Activated CD4-positive, alpha-beta T cell treated with anti-CD3 and anti-CD28 coated beads for 48 hours (primary cell): ENCODE measurements around the gene REV3L.
A peak's percentile ranks its signal among the peaks of the same experiment; 100 is the strongest.
"Not testable (repeated sequence)": the region's sequence is repeated elsewhere in the genome, so short reads cannot be mapped to it uniquely, and the experiment has no call there.

ENCODE experiments used
- DNase-seq: peaks from one replicate; pipeline ENCODE4 v3.0.0-alpha.2; 2020

The REV3L gene

DNA sequence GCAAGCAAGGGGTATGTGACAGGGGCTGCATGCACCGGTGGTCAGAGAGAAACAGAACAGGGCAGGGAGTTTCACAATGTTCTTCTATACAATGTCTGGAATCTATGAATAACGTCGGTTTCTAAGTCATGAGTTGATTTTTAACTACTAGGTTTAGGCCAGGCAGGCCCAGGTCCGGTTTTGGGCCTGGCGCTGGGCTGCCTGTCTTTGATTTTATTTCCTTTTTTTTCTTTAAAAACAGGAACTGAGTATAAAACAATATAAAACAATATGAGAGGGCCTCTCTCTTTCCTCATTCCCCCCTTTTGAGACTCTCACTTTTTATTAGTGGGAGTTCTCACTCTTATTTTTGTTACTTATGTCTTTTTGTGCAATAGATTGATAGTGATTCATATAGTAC, 198.7 kb downstream of the REV3L start:
- not testable (repeated sequence) for DNase-seq

DNA sequence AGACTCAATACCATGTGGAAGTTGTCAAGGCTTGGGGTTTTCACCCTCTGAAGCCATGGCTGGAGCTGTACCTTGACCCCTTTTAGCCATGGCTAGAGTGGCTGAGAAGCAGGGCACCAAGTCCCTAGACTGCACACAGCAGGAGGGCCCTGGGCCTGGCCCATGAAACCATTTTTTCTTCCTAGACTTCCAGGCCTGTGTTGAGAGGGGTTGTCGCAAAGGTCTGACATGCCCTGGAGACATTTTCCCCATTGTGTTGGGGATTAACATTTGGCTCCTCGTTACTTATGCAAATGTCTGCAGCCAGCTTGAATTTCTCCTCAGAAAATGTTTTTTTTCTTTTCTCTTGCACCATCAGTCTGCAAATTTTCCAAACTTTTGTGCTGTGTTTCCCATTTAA, 199.3 kb downstream of the REV3L start:
- no peak for DNase-seq

DNA sequence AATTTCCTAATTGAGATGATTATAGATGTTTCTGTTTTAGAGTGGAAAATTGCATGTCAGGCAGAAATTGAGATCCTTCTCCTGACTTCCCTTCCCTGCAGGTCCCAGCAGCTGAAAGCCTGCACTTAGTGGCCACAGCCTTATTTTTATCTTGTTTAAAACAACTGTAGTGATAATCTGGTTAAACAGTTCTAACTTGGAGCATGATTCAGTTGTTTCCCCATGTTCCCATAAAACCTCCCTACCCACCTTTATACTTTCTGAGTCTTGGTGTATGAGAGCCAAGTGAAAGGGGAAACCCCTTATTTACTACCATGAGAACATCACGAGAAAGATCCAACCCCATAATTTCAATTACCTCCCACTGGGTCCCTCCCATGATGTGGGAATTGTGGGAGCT, 200.5 kb downstream of the REV3L start:
- no peak for DNase-seq

DNA sequence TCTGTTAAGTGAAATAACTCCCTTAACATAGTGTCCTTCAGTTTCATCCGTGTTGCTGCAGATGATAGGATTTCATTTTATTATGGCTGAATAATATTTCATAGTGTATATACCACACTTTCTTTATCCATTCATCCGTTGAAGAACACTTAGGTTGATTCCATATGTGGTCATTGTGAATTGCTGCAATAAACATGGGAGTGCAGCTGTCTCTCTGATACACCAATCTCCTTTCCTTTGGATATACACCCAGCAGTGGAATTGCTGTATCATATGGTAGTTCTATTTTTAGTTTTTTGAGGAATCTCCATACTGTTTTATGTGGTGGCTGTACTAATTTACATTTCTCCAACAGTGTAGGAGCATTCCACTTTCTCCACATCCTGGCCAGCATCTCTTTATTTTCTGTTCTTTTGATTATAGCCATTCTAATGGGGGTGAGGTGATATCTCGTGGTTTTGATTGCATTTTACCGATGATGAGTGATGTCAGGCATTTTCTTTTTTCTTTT, 202.5 kb downstream of the REV3L start:
- DNase-seq = no peak

DNA sequence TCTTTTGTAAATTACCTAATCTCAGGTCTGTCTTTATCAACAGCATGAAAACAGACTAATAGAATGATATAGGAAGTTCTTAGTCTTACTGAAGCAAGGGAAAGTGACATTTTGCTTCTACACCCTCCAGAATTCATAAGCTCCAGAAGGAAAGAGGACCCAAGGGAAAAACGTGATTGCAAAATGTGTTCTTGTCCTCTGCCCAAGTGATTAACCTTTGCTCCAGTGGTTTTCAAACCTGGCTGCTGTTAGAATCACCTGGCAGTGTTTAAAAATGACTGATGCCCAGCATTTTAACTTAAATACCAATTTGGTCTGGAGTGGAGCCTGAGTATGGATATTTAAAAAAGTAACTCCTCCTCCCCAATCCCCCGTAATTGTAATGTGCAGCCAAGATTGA, 204.3 kb downstream of the REV3L start:
- DNase-seq = no peak

DNA sequence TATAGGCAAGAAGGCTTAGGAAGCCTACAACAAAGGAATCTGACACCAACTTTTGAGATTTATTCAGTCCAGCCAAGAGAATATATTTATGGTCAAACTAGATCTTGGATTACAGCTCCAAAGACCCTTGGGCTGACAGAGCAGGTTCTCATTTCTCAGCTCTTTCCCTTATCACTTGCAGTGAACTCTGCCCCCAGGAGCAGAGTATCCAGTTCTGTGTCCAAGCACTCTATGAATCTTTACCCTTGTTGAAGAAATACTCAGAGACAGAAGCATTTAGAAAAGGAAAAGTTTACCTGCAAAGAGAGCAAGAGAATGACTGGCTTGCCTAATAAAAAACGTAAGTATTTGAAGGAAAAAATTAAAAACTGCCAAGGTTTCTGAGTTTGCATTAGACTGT, 205.2 kb downstream of the REV3L start:
- DNase-seq = no peak

DNA sequence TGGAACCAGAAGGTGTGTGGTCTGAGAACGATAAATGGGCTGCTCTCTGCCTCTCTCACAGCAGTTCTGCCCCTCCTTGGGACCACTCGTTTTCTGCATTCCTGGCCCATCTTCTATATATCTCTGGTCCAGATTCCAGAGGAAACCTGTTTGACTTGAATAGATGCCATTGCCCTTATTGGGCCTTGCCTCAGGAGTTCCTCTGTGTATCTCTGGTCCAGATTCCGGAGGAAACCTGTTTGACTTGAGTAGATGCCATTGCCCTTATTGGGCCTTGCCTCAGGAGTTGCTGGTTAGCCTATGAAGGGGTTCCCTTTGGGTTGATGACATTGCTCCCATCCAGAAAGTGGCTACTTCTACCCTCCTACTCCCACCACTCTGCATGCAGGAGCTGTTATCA, 206.3 kb downstream of the REV3L start:
- no peak for DNase-seq

DNA sequence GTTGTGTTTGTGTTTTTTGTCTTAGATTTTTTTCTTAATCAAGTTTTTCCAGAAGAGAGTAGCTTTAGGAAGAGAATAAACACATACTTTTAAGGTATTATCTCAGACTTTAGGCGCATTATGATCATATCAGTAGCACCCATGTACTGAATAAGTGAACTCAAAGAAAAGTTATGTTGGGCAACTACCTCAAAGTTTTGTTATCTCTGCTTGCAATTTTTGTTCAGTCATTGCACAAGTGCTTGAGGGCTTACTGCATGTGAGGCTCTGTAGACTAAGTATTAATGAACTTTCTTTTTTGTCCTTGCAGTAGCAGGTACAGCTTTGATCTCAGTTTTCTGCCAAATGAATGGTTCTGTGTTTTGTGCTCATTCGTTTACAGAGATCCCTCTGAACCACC, 206.7 kb downstream of the REV3L start:
- DNase-seq = no peak

DNA sequence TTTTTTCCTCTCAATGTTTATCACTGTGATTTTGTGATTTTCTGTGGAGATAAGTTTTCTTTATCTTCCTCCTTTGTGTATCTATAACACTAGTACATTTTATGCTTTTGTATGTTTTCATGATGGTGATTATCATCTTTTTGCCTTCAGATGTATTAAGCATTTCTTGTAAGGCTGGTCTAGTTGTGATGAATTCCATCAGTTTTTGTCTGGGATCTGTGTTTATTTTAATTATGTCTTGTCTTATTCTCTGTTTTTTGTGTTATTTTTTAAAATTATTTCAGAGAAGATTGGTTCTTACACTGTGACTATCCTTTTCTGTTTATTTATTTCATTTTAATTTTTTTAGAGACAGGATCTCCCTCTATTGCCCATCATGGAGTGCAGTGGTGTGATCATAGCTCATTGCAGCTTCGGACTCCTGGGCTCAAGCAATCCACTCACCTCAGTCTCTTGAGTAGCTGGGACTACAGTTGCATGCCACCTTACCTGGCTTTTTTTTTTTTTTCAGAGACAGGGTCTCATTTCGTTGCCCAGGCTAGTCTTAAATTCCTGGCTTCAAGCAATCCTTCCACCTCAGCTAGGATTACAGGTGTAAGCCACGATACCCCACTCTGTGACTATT, 208.3 kb downstream of the REV3L start:
- DNase-seq = no peak

DNA sequence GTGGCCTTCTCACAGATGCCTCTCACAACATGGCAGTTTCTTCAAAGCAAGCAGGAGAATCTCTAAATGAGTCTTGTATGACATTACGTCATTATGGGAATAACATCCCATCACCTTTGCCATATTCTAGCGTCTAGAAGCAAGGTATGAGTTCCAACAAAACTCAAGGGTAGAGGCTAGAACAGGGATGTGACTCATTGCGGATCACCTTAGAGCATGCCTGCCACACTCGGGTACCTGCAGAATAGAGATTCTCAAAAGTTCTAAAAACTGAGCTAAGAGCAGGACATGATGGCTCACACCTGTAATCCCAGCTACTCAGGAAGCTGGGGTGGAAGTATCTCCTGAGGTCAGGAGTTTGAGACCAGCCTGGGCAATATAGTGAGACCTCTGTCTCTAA, 212.9 kb downstream of the REV3L start:
- no peak for DNase-seq

DNA sequence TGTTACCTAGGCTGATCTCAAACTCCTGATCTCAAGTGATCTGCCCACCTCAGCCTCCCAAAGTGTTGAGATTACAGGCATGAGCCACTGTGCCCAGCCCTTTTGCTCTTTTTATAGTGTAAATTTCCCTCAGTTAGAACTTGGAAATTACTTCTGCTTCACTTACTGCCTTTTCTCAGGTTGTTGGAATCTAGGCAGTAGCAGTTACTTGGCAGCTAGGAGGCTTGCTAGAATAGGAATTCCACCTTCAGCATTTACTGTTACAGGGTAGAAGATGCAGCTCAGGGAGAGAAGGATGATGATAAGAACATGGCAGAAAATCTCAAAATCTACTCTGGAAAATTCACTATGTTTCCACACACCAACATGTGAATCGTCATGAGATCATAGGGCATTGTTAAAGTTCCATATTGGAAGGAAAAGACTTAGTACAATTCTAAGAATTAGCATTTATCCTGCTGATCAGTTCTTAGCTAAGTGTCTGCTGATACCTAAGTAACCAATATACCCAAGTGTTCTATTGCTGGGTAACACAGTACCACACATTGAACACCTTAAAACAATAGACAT, 213.5 kb downstream of the REV3L start:
- DNase-seq = no peak

DNA sequence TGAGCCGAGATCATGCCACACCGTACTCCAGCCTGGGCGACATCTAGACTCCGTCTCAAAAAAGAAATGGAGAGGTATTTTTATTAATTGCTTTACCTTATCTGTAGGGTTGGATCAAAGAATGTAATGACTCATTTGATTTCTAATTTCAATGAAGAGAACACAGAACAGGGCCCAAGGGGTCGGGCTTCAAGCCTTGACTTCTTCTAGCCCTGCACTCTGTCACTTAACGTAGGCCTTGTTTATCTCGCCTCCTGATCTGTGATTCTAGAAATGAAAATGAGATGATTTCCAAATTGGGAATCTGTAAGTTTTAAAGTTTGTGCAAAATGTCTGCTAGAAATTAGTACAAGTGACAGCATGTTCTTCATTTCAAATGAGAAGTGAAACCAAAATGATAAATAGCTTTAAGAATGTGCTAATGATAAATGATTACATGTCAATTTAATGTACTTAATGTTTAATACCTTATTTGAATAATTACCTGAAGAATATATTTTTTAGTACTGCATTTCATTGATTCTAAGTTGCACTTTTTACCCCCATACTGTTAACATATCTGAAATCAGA, 215.2 kb downstream of the REV3L start:
- DNase-seq = no peak

DNA sequence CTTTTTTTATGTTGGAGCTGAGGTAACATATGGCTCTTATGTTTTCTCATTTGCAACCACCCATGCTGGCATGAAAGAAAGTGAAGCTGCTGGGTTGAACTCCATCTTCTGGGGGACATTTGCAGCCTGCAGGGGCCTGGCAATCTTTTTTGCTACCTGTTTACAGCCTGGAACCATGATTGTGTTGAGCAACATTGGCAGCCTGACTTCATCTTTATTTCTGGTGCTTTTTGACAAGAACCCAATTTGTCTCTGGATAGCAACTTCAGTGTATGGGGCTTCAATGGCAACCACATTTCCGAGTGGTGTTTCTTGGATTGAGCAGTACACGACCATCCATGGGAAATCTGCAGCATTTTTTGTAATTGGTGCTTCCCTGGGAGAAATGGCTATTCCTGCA, 216.7 kb downstream of the REV3L start:
- DNase-seq = no peak

DNA sequence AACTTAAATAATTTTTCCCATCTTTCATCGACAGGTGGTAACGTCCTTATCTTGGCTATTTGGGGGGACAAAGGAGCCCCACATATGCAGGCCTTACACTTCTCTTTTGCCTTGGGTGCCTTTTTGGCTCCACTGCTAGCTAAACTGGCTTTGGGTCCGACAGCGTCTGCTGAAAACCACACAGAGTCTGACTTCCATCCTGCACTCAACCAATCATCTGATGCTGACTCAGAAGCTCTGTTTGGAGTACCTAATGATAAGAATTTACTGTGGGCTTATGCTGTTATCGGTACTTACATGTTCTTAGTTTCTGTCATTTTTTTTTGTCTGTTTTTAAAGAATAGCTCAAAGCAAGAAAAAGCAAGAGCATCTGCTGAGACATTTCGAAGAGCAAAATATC, 217.2 kb downstream of the REV3L start:
- DNase-seq = no peak

DNA sequence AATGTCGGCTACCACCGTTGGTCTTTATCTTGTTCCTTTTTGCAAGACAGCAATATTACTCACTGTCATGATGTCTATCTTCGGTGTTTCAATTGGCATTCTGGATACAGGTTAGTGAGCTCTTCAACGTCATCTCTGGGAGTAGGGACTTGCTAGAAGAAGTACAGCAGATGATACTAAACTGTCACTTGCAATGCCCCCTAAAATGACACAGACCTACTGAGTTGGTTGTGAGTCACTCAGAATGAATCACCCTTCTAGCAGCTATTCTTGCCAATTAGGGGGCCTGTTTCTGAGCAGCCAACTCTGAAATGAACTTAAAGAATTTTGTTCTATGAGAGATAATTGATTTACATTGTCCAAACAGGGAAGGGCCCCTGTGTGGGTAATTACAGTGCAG, 219.2 kb downstream of the REV3L start:
- DNase-seq = peak; percentile 8

DNA sequence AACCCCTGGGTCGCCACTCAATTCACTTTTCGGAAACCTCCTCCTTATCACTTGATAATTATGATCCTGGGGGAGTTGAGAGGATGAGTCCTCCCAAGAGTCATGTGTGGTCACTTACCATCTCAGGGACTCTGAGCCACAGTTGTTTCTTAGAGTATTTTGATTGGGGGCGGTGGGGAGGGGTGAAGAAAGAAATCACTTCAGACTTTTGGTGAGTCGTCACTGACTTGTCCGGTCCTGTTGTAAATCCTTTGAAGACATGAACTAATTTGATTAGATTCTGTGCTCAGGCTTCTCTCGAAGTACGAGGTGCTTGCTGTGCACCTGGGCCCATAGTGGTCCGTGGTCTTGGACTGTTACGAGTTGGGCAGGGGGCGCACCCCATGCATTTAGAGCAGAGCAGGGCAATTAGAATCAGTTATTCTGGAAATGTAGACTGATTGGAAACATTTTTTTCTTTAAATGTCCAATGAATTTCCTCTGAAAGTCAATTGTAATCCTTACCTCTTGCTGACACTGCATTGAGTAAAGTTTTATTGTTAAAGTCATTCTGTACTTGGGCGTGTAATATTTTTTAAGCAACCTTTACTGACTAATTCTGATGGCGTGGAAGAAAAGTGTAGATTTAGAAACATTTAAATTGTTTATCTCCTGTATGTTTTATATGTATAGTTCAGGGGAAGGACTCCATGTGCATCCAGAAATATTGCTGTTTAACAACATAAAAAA, 222.3 kb downstream of the REV3L start:
- DNase-seq = peak; percentile 11

DNA sequence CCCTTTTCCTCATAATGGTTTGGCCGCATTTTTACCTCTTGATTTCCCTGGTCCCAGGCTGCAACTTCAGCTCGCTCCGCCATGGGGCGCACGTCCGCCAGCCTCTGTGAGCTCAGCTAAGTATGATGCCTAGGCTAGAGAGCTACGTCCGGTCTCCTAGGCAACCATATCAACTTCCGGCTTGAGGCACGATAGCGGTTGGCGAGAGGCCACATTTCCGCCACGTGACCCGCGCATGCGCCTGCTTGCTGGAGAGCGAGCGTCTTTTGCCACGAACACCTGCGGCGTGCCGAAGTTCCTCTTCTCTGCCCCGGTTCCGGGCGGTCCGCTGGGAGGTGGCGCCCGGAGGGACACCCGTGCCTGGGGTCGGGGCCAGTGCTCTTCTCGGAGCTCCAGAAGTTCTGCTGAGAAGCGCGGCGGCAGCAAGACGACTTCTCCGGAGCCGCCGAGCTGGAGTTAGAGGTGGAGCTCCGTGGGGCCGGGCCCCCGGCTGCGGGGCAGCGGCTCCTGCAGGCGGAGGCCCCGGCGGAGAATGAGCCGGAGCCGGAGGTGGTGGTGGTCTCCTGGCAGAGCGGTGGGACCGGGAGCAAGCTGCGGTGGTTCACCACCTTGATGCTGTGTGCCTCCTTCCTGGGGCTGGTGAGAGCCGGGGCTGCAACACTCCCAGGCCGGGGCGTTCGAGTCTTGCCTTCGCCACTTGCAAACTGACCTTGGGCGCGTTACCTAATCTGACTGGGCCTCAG, 223.8 kb downstream of the REV3L start:
- DNase-seq = peak; percentile 99

DNA sequence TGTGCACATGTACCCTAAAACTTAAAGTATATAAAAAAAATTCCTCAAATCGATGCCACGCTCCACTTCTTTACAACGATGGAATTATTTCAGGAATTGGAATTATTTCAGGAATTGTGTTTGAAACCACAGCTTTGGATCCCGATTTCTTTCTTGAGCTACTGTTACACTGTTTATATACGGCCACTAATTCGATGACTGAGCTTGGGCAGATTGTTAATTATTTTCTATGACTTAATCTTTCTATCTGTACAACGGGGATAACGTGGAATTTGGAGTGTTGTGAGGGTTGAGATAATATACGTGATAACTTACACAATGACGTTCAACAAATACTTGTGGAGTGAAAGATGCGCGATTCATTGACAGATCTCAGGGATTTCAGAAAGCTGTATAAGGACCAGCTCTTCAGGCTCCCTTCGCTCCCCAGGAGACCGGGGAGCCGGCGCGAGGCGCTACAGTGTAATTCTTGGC, 224.4 kb downstream of the REV3L start:
- DNase-seq = no peak

DNA sequence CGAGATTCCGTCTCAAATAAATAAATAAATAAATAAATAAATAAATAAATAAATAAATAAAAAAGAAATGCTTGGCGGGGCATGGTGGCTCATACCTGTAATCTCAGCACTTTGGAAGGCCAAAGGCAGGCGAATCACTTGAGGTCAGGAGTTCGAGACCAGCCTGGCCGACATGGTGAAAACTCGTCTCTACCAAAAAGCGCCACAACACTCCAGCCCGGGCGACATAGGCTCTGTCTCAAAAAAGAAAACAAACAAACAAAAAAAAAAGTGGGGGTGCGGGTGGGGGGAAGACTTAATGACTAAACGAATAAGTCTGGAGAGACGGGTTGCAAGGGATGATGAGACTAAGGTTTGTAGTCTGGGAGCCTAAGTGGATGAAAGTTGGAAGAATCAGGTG, 225.0 kb downstream of the REV3L start:
- DNase-seq = no peak

DNA sequence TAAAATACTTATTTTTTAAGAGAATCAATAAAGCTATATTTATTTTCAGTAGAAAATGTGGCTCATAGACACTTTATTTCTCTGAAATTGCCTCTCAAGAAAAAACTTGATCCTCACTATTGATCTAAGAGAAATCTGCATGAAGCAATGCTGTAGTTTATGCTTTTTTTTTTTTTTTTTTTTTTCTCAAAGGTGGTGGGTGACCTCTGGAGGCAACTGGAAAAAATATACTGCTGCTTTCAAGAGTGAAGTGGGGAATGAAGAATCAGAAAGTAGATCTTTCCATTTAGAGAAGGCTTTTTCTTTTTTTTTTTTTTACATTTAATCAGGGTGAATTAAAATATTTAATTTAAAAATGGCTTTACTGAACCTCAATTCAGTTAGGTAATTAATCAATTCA, 226.4 kb downstream of the REV3L start:
- DNase-seq = no peak

DNA sequence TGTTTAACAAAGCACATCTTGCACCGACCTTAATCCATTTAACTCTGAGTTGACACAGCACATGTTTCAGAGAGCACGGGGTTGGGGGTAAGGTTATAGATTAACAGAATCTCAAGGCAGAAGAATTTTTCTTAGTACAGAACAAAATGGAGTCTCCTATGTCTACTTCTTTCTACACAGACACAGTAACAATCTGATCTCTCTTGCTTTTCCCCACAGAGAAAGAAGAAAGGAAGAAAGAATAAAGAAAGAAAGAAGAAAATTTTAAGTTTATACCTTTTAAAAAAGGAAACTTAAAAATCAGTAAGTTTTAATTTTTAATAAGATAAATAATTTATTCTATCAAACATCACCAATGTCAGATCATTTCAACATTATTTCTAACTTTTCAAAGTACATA, 227.2 kb downstream of the REV3L start:
- not testable (repeated sequence) for DNase-seq

DNA sequence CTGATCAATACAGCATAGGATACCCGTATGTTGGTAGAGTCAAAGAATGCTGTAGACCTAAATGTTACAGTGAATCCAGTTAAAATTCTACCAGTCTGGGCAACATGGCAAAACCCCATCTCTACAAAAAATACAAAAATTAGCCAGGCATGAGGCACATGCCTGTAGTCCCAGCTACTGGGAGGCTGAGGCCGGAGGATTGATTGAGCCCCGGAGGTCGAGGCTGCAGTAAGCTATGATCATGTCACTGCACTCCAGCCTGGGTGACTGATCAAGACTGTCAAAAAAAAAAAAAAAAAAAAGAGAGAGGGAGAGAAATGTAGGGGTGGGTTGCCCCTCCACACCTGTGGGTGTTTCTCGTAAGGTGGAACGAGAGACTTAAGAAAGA, 228.2 kb downstream of the REV3L start:
- DNase-seq = no peak
